Left hindlimb (tissue), 1 donor: Measurements from ENCODE around the gene MARCHF6.
"Not testable (repeated sequence)": the region's sequence is repeated elsewhere in the genome, so short reads cannot be mapped to it uniquely, and the experiment has no call there.

Source experiments
- DNase-seq: peaks from one replicate; pipeline ENCODE4 v3.0.0-alpha.2; 2018

Gene MARCHF6

DNA sequence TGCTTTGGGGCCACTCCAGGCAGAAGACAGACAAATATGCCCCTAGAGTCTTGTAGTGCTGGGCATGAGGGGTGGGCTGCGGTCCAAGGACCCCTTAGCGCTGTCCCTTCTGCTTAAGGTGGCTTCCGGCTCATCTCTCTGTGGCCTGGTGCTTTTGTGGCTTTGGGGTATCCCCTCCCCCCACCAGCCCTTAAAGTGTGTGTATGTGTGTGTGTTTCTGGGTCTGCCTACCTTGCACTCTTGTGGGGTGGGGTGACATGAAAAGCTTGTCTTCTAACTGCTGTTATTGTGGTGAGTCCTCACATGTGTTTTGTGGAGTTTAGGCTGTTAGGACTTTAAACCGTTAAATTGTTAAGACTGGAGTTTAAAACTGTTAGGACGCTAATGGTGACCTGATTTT, 23.6 kb downstream of the MARCHF6 start:
- no peak for DNase-seq

DNA sequence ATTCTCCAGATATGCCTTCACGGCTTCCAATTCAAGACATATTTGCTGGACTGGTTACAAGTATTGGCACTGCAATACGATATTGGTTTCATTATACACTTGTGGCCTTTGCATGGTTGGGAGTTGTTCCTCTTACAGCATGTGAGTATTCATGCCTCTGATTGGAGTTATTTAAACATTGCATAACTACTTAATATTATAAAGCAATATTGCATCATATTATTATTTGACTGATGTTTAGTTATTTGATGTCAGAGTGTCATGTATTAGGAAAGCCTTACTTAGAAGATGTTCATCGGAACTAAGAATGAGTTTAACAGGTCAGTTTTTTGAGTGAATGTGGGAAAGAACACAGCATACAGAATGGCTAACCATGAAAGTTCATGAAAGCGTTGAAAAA, 28.3 kb downstream of the MARCHF6 start:
- no peak for DNase-seq

DNA sequence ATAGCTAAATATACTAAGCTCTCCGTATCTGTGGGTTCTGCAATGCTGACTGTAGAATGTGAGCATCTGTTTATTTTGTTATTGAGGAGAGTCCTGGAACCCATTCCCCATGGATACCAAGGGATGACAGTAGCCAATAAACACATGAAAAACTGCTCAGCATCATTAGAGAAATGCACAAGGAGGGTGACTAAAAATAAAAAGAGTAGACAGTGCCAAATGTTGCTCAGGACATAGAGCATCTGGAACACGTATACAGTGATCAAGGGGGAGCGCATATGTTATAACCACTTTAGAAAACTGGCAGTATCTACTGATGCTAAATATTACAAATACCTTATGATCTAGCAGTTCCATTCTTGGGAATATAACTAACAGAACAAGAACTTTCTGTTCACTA, 31.0 kb downstream of the MARCHF6 start:
- no peak for DNase-seq

DNA sequence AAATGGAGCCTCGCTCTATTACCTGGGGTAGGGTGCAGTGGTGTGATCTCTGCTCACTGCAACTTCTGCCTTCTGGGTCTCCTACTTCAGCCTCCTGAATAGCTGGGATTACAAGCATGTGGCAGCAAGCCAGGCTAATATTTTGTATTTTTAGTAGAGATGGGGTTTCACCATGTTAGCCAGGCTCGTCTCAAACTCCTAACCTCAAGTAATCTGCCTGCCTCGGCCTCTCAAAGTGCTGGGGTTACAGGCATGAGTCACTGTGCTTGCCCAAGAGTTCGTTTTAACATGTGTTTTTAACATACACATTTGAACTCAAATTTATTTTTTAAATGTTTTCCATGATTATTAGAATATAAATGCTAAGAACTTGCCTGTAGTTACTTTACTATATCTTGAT, 34.2 kb downstream of the MARCHF6 start:
- DNase-seq, result no peak

DNA sequence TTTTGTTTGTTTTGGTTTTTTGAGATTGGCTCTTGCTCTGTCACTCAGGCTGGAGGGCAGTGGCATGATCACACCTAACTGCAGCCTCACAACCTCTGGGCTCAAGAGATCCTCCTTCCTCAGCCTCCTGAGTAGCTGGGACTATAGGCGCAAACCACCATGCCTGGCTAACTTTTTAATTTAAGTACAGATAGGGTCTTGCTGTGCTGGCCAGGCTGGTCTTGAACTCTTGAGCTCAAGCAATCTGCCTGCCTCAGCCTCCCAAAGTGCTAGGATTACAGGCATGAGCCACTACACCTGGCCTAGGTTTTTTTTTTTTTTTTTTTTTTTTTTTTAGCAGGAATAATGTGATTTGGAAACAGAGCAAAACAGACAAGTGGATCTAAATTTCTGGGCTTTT, 37.6 kb downstream of the MARCHF6 start:
- DNase-seq, result no peak

DNA sequence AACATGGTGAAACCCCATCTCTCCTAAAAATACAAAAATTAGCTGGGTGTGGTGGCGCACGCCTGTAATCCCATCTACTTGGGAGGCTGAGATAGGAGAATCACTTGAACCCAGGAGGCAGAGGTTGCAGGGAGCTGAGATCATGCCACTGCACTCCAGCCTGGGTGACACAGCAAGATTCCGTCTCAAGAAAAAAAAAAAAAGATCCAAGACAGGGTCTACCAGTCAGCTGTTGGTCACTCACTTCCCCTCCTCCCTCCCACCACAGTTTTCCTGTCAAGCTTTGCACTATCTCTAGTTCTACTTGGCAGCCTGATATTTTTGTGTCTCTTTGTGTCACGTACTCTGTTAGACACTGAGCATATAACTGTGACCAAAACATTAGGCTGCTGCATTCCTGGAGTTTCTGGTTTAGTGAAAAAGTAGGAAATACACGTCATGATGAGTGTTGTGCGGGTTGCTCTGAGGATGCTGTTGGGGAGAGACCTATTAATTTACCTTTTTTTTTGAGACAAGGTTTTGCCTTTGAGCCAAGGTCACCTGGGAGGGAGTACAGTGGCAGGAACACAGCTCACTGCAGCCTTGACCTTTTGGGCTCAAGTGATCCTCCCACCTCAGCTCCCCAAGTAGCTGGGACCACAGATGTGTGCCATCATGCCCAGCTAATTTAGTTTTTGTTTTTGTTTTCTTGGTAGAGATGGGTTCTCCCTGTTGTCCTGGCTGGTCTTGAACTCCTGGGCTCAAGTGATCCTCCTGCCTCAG, 39.3 kb downstream of the MARCHF6 start:
- DNase-seq, result not testable (repeated sequence)

DNA sequence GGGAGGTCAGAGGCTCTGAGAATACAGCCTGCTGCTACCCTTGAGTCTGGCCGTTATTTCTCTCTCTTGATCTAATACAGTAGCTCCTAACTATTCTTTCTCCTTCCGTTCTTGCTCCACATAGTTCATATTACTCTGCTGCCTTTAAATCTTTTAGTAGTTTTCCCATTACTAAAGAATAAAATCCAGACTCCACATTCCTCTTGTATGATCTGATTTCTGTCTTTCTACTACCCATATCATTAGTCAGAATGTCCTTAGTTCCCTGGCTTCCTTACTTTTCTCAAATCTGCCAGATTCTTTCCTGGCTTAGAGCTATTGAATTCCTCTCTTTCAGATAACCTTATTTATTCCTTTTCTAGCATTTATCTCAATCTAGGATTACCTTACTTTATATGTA, 40.0 kb downstream of the MARCHF6 start:
- DNase-seq, result no peak

DNA sequence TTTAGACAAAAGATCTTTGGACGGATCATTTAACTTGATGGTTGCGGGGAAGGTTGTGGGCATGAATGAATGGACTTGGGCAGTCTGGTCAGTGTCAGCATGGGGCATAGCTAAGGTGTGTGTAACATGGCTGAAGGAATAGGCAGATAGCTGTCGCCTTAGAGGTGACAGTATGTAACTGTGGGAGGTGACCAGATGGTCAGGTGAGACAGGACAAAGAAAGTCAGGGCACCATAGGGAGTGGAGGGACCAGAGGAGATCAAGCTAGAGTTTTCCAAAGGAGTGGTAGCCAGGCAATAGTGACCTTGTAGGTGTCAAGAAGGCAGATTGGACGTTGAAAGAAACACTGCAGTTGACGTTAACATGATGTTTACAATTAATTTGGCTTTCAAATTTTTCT, 43.1 kb downstream of the MARCHF6 start:
- no peak for DNase-seq

DNA sequence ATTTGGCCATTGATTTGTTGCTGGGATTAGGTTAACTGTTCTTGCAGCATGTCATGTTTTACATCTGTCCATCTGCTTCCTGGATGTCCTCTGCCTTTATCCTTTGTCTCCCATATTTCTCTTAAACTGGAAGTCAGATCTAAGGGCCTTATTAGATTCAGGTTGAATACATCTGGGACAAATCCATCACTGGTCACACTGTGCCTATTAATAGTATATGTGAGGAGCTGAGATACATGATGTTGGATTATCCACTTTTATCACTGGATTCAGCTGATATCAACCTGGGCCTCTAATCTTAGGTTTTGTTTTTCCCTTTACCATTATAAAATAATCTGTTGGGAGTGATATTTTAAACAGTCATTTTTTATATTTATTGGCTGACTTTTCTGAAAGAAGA, 46.3 kb downstream of the MARCHF6 start:
- no peak for DNase-seq

DNA sequence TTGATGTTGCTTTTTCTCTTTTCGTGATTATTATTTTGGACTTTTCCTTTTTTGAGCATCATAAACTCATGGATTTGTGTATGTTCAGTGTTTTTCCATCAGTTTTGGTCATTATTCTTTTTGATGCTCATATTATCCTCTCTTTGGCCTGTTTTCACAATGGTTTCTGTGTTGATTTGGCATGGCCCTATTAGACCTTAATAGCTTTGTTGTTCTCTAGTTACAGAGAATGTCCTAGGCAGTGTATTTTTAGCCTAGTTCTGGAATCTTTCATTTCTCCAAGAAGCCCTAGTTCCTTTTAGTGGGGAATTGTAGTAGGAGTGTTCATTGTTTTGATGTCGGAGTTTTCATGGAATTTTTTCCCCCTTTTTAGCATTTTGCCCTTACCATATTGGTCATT, 46.9 kb downstream of the MARCHF6 start:
- DNase-seq, result no peak

DNA sequence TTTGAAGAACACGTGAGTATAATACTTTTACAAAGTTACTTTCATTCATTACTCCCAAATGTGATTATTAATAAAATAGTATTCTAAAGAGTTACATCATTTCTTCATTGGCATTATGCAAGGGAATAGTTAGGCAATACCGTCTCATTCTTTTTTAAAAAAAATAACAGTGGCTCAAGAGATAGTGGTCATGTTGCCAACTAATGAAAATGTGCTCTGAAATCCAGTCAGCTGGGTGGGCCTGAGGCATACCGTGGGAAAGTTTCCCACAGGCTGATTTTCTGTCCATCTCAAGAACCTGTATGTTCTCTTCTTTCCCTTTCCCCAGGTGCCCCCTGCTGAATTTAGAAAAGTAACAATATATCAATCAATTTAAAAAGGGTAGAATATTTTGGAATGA, 47.3 kb downstream of the MARCHF6 start:
- DNase-seq, result no peak

DNA sequence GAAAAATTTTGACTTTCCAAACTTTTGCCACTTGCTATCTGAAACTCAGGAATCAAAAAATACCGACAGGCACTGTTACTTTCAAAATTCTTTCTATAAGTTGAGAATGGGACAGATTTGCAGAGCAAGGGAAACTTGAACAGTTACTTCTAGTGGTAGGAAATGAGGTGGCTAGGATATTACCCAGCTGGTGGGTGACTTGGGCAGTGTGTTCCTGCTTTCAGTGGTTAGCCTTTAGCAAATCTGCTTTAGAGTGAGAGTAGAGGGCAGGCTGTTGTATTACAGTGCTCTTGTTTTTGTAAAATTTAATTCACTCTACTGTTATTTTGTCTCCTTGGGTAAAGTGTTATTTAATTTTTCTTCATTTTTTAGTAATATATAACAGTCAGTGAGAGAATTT, 48.0 kb downstream of the MARCHF6 start:
- DNase-seq, result no peak
